ENCODE results near the gene FXYD6.

The FXYD6 gene

GRCh38 chr11:117832511-117832910 is 43.9 kb downstream of the FXYD6 start:
- WGBS, result 95% methylated on average over 8 of the region's 8 CpGs
- no peaks in the 10 kb centered on the region for H3K27me3 ChIP-seq (ENCODE audit: insufficient read depth, low read length)
- no peaks in the 10 kb centered on the region for H3K36me3 ChIP-seq (ENCODE audit: insufficient read depth, low read length)
- no peak overlapping the region for H3K4me3 ChIP-seq (ENCODE audit: low read length)
- H3K4me1 ChIP-seq (ENCODE audit: insufficient read depth, low read length), result no peaks in the 10 kb centered on the region
- H3K9me3 ChIP-seq (ENCODE audit: insufficient read depth, low read depth, low read length), result no peaks in the 10 kb centered on the region
- no peak overlapping the region for H3K9ac ChIP-seq (ENCODE audit: low read depth, low read length)
- H3K27ac ChIP-seq (ENCODE audit: low read depth, low read length), result no peak overlapping the region

- 89% methylated on average over 7 of the region's 7 CpGs for WGBS
- Histone ChIP-seq H3K27me3 (ENCODE audit: insufficient read depth, low read length) (no peaks in the 10 kb centered on the region), H3K4me3 (ENCODE audit: low read length) (no peak overlapping the region), H3K36me3 (ENCODE audit: insufficient read depth, low read length) (no peaks in the 10 kb centered on the region), H3K9me3 (ENCODE audit: insufficient read depth, low read depth, low read length) (no peaks in the 10 kb centered on the region), H3K9ac (ENCODE audit: low read depth, low read length) (no peak overlapping the region), H3K27ac (ENCODE audit: low read depth, low read length) (no peak overlapping the region), H3K4me1 (ENCODE audit: insufficient read depth, low read length) (no peaks in the 10 kb centered on the region)
Observed at GRCh38 chr11:117831661-117832415, 44.6 kb downstream of the FXYD6 start.

- WGBS, result 66% methylated on average over 6 of the region's 6 CpGs
- no peak overlapping the region for H3K27ac ChIP-seq (ENCODE audit: low read depth, low read length)
- H3K9me3 ChIP-seq (ENCODE audit: insufficient read depth, low read depth, low read length), result no peaks in the 10 kb centered on the region
- no peak overlapping the region for H3K9ac ChIP-seq (ENCODE audit: low read depth, low read length)
- no peaks in the 10 kb centered on the region for H3K27me3 ChIP-seq (ENCODE audit: insufficient read depth, low read length)
- no peak overlapping the region for H3K4me3 ChIP-seq (ENCODE audit: low read length)
- no peaks in the 10 kb centered on the region for H3K4me1 ChIP-seq (ENCODE audit: insufficient read depth, low read length)
- no peaks in the 10 kb centered on the region for H3K36me3 ChIP-seq (ENCODE audit: insufficient read depth, low read length)
Observed at GRCh38 chr11:117830674-117831351, 45.6 kb downstream of the FXYD6 start.

- H3K4me3 ChIP-seq (ENCODE audit: low read length), result no peak overlapping the region
- no peaks in the 10 kb centered on the region for H3K27me3 ChIP-seq (ENCODE audit: insufficient read depth, low read length)
- no peak overlapping the region for H3K27ac ChIP-seq (ENCODE audit: low read depth, low read length)
- H3K4me1 ChIP-seq (ENCODE audit: insufficient read depth, low read length), result no peaks in the 10 kb centered on the region
- no peaks in the 10 kb centered on the region for H3K9me3 ChIP-seq (ENCODE audit: insufficient read depth, low read depth, low read length)
- H3K9ac ChIP-seq (ENCODE audit: low read depth, low read length), result no peak overlapping the region
- H3K36me3 ChIP-seq (ENCODE audit: insufficient read depth, low read length), result no peaks in the 10 kb centered on the region
- 94% methylated on average over 14 of the region's 14 CpGs for WGBS
Observed at GRCh38 chr11:117830072-117830471, 46.4 kb downstream of the FXYD6 start.

GRCh38 chr11:117829369-117829725 is 47.1 kb downstream of the FXYD6 start:
- Histone ChIP-seq H3K9me3 (ENCODE audit: insufficient read depth, low read depth, low read length) (no peaks in the 10 kb centered on the region), H3K27ac (ENCODE audit: low read depth, low read length) (no peak overlapping the region), H3K9ac (ENCODE audit: low read depth, low read length) (no peak overlapping the region), H3K36me3 (ENCODE audit: insufficient read depth, low read length) (no peaks in the 10 kb centered on the region), H3K4me3 (ENCODE audit: low read length) (no peak overlapping the region), H3K27me3 (ENCODE audit: insufficient read depth, low read length) (no peaks in the 10 kb centered on the region), H3K4me1 (ENCODE audit: insufficient read depth, low read length) (peaks cover 4% of the 10 kb centered on the region; the same call in 1 of the 2 replicates)
- WGBS, result 90% methylated on average over 7 of the region's 7 CpGs

GRCh38 chr11:117828611-117829368 is 47.7 kb downstream of the FXYD6 start:
- Histone ChIP-seq H3K9me3 (ENCODE audit: insufficient read depth, low read depth, low read length) (no peaks in the 10 kb centered on the region), H3K27ac (ENCODE audit: low read depth, low read length) (no peak overlapping the region), H3K4me1 (ENCODE audit: insufficient read depth, low read length) (peaks cover 9% of the 10 kb centered on the region; the same call in 1 of the 2 replicates), H3K27me3 (ENCODE audit: insufficient read depth, low read length) (no peaks in the 10 kb centered on the region), H3K9ac (ENCODE audit: low read depth, low read length) (no peak overlapping the region; the same call in 1 of the 2 replicates), H3K36me3 (ENCODE audit: insufficient read depth, low read length) (no peaks in the 10 kb centered on the region), H3K4me3 (ENCODE audit: low read length) (no peak overlapping the region)
- WGBS, result 80% methylated on average over 16 of the region's 16 CpGs

- H3K4me1 ChIP-seq (ENCODE audit: insufficient read depth, low read length), result peaks cover 14% of the 10 kb centered on the region; the same call in 1 of the 2 replicates
- no peak overlapping the region for H3K9ac ChIP-seq (ENCODE audit: low read depth, low read length)
- H3K27me3 ChIP-seq (ENCODE audit: insufficient read depth, low read length), result no peaks in the 10 kb centered on the region
- H3K4me3 ChIP-seq (ENCODE audit: low read length), result no peak overlapping the region
- 90% methylated on average over 15 of the region's 15 CpGs for WGBS
- H3K36me3 ChIP-seq (ENCODE audit: insufficient read depth, low read length), result no peaks in the 10 kb centered on the region
- no peaks in the 10 kb centered on the region for H3K9me3 ChIP-seq (ENCODE audit: insufficient read depth, low read depth, low read length)
- H3K27ac ChIP-seq (ENCODE audit: low read depth, low read length), result no peak overlapping the region
Observed at GRCh38 chr11:117827521-117828511, 48.6 kb downstream of the FXYD6 start.

- H3K4me1 ChIP-seq (ENCODE audit: insufficient read depth, low read length), result peaks cover 14% of the 10 kb centered on the region; the same call in 1 of the 2 replicates
- WGBS, result 93% methylated on average over 3 of the region's 3 CpGs
Observed at GRCh38 chr11:117826832-117827231, 49.6 kb downstream of the FXYD6 start.

GRCh38 chr11:117826190-117826570 is 50.3 kb downstream of the FXYD6 start:
- no peak overlapping the region for H3K4me3 ChIP-seq (ENCODE audit: low read length)
- H3K27me3 ChIP-seq (ENCODE audit: insufficient read depth, low read length), result no peaks in the 10 kb centered on the region

More at GRCh38 chr11:117826832-117827231, 49.6 kb downstream of the FXYD6 start:
- Histone ChIP-seq H3K4me3 (ENCODE audit: low read length) (no peak overlapping the region), H3K9ac (ENCODE audit: low read depth, low read length) (no peak overlapping the region), H3K9me3 (ENCODE audit: insufficient read depth, low read depth, low read length) (no peaks in the 10 kb centered on the region), H3K27me3 (ENCODE audit: insufficient read depth, low read length) (no peaks in the 10 kb centered on the region), H3K27ac (ENCODE audit: low read depth, low read length) (no peak overlapping the region), H3K36me3 (ENCODE audit: insufficient read depth, low read length) (no peaks in the 10 kb centered on the region)

GRCh38 chr11:117825538-117826189 is 50.8 kb downstream of the FXYD6 start:
- WGBS, result 86% methylated on average over 8 of the region's 8 CpGs
- peaks cover 14% of the 10 kb centered on the region; the same call in 1 of the 2 replicates for H3K4me1 ChIP-seq (ENCODE audit: insufficient read depth, low read length)

More at GRCh38 chr11:117826190-117826570, 50.3 kb downstream of the FXYD6 start:
- Histone ChIP-seq H3K36me3 (ENCODE audit: insufficient read depth, low read length) (no peaks in the 10 kb centered on the region), H3K27ac (ENCODE audit: low read depth, low read length) (no peak overlapping the region), H3K9me3 (ENCODE audit: insufficient read depth, low read depth, low read length) (no peaks in the 10 kb centered on the region), H3K9ac (ENCODE audit: low read depth, low read length) (no peak overlapping the region), H3K4me1 (ENCODE audit: insufficient read depth, low read length) (peaks cover 14% of the 10 kb centered on the region; the same call in 1 of the 2 replicates)
- WGBS, result 82% methylated on average over 10 of the region's 10 CpGs

More at GRCh38 chr11:117825538-117826189, 50.8 kb downstream of the FXYD6 start:
- H3K36me3 ChIP-seq (ENCODE audit: insufficient read depth, low read length), result no peaks in the 10 kb centered on the region
- no peak overlapping the region for H3K9ac ChIP-seq (ENCODE audit: low read depth, low read length)
- H3K4me3 ChIP-seq (ENCODE audit: low read length), result no peak overlapping the region
- H3K9me3 ChIP-seq (ENCODE audit: insufficient read depth, low read depth, low read length), result no peaks in the 10 kb centered on the region
- H3K27me3 ChIP-seq (ENCODE audit: insufficient read depth, low read length), result no peaks in the 10 kb centered on the region
- no peak overlapping the region for H3K27ac ChIP-seq (ENCODE audit: low read depth, low read length)

Measured in HUES64 (cell line).